ENCODE results near the gene ABHD17A. TPM values are rescaled to one million over a fixed set of nuclear protein-coding genes. Genes with fewer than 3 reads are reported as not detected.

Gene ABHD17A
- total RNA-seq, 1 experiment from 2014 or later, result 47.5 TPM

DNA sequence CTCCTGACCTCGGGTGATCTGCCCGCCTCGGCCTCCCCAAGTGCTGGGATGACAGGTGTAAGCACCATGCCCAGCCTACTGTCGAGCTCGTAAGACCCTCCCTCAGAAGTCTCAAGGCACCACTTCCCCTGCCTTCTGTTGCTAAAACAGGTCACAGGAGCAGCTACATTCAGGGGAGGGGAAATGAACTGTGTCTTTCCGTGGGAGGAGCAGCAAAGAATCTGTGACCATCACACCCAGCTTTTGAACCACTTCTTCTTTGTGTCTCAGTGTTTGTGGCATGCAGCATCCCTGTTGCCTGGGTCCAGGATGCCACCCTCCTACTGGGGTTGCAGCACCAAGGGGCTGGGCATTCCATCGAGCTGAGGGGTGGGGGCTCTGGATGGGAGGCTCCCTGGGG lies 47.9 kb upstream of the ABHD17A start:
- Mint-ChIP-seq H3K4me3 (no peak overlapping the region), H3K27ac (no peak overlapping the region), H3K36me3 (ENCODE audit: insufficient read depth in 1 of 3, low read depth in 3 of 3) (peaks cover 6 to 10% (median 10%) of the 10 kb centered on the region in 3 experiments; a peak in 6 of 7 replicates), H3K4me1 (peaks cover 1 to 8% of the 10 kb centered on the region in 2 experiments; a peak in 1 of 4 replicates), H3K9me3 (peaks cover 14 to 17% of the 10 kb centered on the region in 2 experiments), H3K27me3 (ENCODE audit: low read depth) (peaks cover 25% of the 10 kb centered on the region)
- no peak overlapping the region for H2BK5ac ChIP-seq (ENCODE audit: insufficient read length, low read length)
- no peak overlapping the region for H2BK20ac ChIP-seq (ENCODE audit: low read depth, low read length, poor library complexity, severe bottlenecking)
- no peak overlapping the region for H2BK120ac ChIP-seq (ENCODE audit: low read depth, low read length, poor library complexity, severe bottlenecking)
- H3K14ac ChIP-seq (ENCODE audit: insufficient read depth, low read length), result no peak overlapping the region; the same call in 1 of the 2 replicates
- H3K27ac ChIP-seq (ENCODE audit: insufficient read length, low read depth, low read length), result no peak overlapping the region
- H4K20me1 ChIP-seq (ENCODE audit: control insufficient read depth, insufficient read depth, insufficient read length), result no peaks in the 10 kb centered on the region
- no peak overlapping the region for H2BK15ac ChIP-seq (ENCODE audit: low read depth, low read length)
- no peak overlapping the region for H3K23ac ChIP-seq (ENCODE audit: insufficient read length, low read depth, low read length)
- H3K9me3 ChIP-seq (ENCODE audit: control insufficient read depth, low read depth, low read length), result no peaks in the 10 kb centered on the region
- H3K18ac ChIP-seq (ENCODE audit: insufficient read length, low read depth, low read length), result no peak overlapping the region
- TF ChIP-seq, protein P1, sequence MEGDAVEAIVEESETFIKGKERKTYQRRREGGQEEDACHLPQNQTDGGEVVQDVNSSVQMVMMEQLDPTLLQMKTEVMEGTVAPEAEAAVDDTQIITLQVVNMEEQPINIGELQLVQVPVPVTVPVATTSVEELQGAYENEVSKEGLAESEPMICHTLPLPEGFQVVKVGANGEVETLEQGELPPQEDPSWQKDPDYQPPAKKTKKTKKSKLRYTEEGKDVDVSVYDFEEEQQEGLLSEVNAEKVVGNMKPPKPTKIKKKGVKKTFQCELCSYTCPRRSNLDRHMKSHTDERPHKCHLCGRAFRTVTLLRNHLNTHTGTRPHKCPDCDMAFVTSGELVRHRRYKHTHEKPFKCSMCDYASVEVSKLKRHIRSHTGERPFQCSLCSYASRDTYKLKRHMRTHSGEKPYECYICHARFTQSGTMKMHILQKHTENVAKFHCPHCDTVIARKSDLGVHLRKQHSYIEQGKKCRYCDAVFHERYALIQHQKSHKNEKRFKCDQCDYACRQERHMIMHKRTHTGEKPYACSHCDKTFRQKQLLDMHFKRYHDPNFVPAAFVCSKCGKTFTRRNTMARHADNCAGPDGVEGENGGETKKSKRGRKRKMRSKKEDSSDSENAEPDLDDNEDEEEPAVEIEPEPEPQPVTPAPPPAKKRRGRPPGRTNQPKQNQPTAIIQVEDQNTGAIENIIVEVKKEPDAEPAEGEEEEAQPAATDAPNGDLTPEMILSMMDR (conservative IDR thresholded peaks at IDR 0.05), result no peak
- H3K79me1 ChIP-seq (ENCODE audit: insufficient read depth, low read depth, low read length, poor library complexity, severe bottlenecking), result no peaks in the 10 kb centered on the region
- no peak overlapping the region for H3K4me2 ChIP-seq (ENCODE audit: insufficient read depth, insufficient read length, low read length)
- no peaks in the 10 kb centered on the region for H3K27me3 ChIP-seq (ENCODE audit: insufficient read depth, low read length)
- DNase-seq, result no peak
- no peaks in the 10 kb centered on the region for H3K79me2 ChIP-seq (ENCODE audit: insufficient read depth, low read length)
- H4K8ac ChIP-seq (replicated peaks; ENCODE audit: insufficient read length, low read depth, low read length), result no peak overlapping the region
- H3K4ac ChIP-seq (ENCODE audit: low read depth, low read length), result no peak overlapping the region
- H3K4me1 ChIP-seq (ENCODE audit: insufficient read depth, low read length), result no peaks in the 10 kb centered on the region
- H4K5ac ChIP-seq (ENCODE audit: insufficient read length, low read depth, low read length), result no peak overlapping the region
- H4K91ac ChIP-seq (ENCODE audit: insufficient read length, low read depth, low read length), result no peak overlapping the region
- H3K56ac ChIP-seq (ENCODE audit: insufficient read length, low read depth, low read length), result no peak overlapping the region
- H3T11ph ChIP-seq (ENCODE audit: low read length), result no peak overlapping the region
- no CpG with 5 or more reads among the region's 7 CpGs for WGBS (ENCODE audit: extremely low coverage, insufficient read length, low lambda C conversion rate)
- H3K23me2 ChIP-seq (ENCODE audit: insufficient read length, low read depth, low read length, poor library complexity, severe bottlenecking), result peaks cover 6% of the 10 kb centered on the region
- no peak overlapping the region for H2BK12ac ChIP-seq (ENCODE audit: insufficient read length, low read depth, low read length)
- no peak overlapping the region for H3K9ac ChIP-seq (ENCODE audit: extremely low read depth, insufficient read length, low read length)
- H2AFZ ChIP-seq (ENCODE audit: low read length), result no peak overlapping the region
- H2AK5ac ChIP-seq (ENCODE audit: insufficient read length, low read length), result no peak overlapping the region
